ENCODE data around the gene PHF13. TPM values are rescaled to one million over a fixed set of nuclear protein-coding genes. Genes with fewer than 3 reads are reported as not detected.

Gene PHF13
- total and polyA plus RNA-seq, 9 of the 15 experiments (the other 6 are each of a cell fraction or from before 2014, with no cell fraction given) = 1.8 to 36.1 (median 11.7) TPM

GRCh38 chr1:6580593-6581409 is 32.7 kb upstream of the PHF13 start (continued):
- no peak for TF ChIP-seq PREB (CRISPR knock-in tag; IDR thresholded peaks at IDR 0.05)
- TF ChIP-seq CBFB (CRISPR knock-in tag; IDR thresholded peaks at IDR 0.05) = 0 out of 2 replicates have a peak, but pooled peaks have one; percentile 59
- no peak for TF ChIP-seq ILF3 (IDR thresholded peaks at IDR 0.05; ENCODE audit: borderline replicate concordance)
- no peak for TF ChIP-seq MEF2A (IDR thresholded peaks at IDR 0.05; ENCODE audit: control insufficient read depth, low read depth, low read length)
- no peak for TF ChIP-seq GTF2E2 (tag; IDR thresholded peaks at IDR 0.05)
- TF ChIP-seq E2F5 (CRISPR knock-in tag; IDR thresholded peaks at IDR 0.05) = no peak
- no peak for TF ChIP-seq THAP12 (CRISPR knock-in tag; IDR thresholded peaks at IDR 0.05)
- no peak for TF ChIP-seq MBD1 (CRISPR knock-in tag; IDR thresholded peaks at IDR 0.05)
- no peak for TF ChIP-seq ZNF263 (CRISPR knock-in tag; IDR thresholded peaks at IDR 0.05; ENCODE audit: borderline replicate concordance)
- no peak for TF ChIP-seq DLX4 (CRISPR knock-in tag; IDR thresholded peaks at IDR 0.05)
- TF ChIP-seq SMARCA4 (IDR thresholded peaks at IDR 0.05) = no peak
- no peak for TF ChIP-seq XRCC3 (IDR thresholded peaks at IDR 0.05)
- TF ChIP-seq NFRKB (IDR thresholded peaks at IDR 0.05; ENCODE audit: low read depth) = no peak
- no peak for TF ChIP-seq HNRNPUL1 (IDR thresholded peaks at IDR 0.05; ENCODE audit: low read length)
- no peak for TF ChIP-seq STAT6 (CRISPR knock-in tag; IDR thresholded peaks at IDR 0.05)
- peak; percentile 58 for TF ChIP-seq L3MBTL2 (IDR thresholded peaks at IDR 0.05)
- no peak for TF ChIP-seq MCM2 (IDR thresholded peaks at IDR 0.05; ENCODE audit: low read depth)
- no peak for TF ChIP-seq ZNF695 (CRISPR knock-in tag; IDR thresholded peaks at IDR 0.05)
- no peak for TF ChIP-seq ELF4 (CRISPR knock-in tag; IDR thresholded peaks at IDR 0.05)
- TF ChIP-seq BDP1 (IDR thresholded peaks at IDR 0.05; ENCODE audit: insufficient read depth, insufficient read length) = no peak

Data from K562 (cell line).